Naive thymus-derived CD8-positive, alpha-beta T cell (primary cell): ENCODE results near the gene ERCC4. TPM values are rescaled to one million over a fixed set of nuclear protein-coding genes. Genes with fewer than 3 reads are reported as not detected.
A peak's percentile ranks its signal among the peaks of the same experiment; 100 is the strongest.

Source experiments
- ATAC-seq, 2 donors: fragments of 150-1000 bp; cut with Tn5 transposase in 1 of 2; sonication (Bioruptor Pico), chemical (Tn5 transposase) in 1 of 2; 1 replicate in 1 of 2; 2 replicates in 1 of 2; pipeline ENCODE4 v1.10.0; 2021; ENCODE audit warnings: mild to moderate bottlenecking in 2 of 2, moderate library complexity in 2 of 2
- POLR2A ChIA-PET: fragments of 350-600 bp; sonication (Branson Sonifier 250); formaldehyde crosslinking; loops from one replicate; lab custom pipeline; 2021; ENCODE audit warnings: antibody characterized with exemption; lab: Charles Lee
- DNase-seq, 10 donors: peaks; one replicate each; pipeline versions ENCODE4 v3.0.0 to v3.0.0-alpha.2; 2020 to 2022
- H3K27ac Mint-ChIP-seq, 10 donors: one replicate each; pipeline ENCODE4 v1.8.0; 2020 to 2022; ENCODE audit warnings: mild to moderate bottlenecking in 10 of 10, mixed read lengths in 10 of 10, moderate library complexity in 4 of 10, inconsistent platforms in 1 of 10
- H3K27me3 Mint-ChIP-seq, 5 donors: one replicate each; pipeline ENCODE4 v1.8.0; 2021 to 2022; ENCODE audit warnings: mixed read lengths in 5 of 5
- H3K36me3 Mint-ChIP-seq, 3 donors: one replicate each; pipeline ENCODE4 v1.8.0; 2020 to 2022; ENCODE audit warnings: mixed read lengths in 3 of 3, mild to moderate bottlenecking in 2 of 3, inconsistent platforms in 1 of 3
- H3K4me1 Mint-ChIP-seq, 4 donors: one replicate each; pipeline ENCODE4 v1.8.0; 2021 to 2022; ENCODE audit warnings: mixed read lengths in 4 of 4
- H3K4me3 Mint-ChIP-seq, 10 donors: one replicate each; pipeline ENCODE4 v1.8.0; 2020 to 2022; ENCODE audit warnings: mild to moderate bottlenecking in 10 of 10, mixed read lengths in 10 of 10, moderate library complexity in 6 of 10, inconsistent platforms in 1 of 10
- H3K9me3 Mint-ChIP-seq, 9 donors: one replicate each; pipeline ENCODE4 v1.8.0; 2020 to 2022; ENCODE audit warnings: mixed read lengths in 9 of 9, mild to moderate bottlenecking in 3 of 9, inconsistent platforms in 1 of 9, moderate library complexity in 1 of 9
- polyA plus RNA-seq, 3 donors: library from polyadenylated mRNA; unstranded; fragments of 300-500 nt; fragmentation: Illumina TruSeq; gene quantifications; one replicate each; pipeline ENCODE4 v1.2.3, GENCODE V29; 2021
- total RNA-seq, 8 experiments: library from RNA in 2 of 8; stranded (reverse) in 2 of 8; gene quantifications; one replicate each; pipeline ENCODE4 v1.2.3 and lab custom pipeline; 2021 to 2026

The ERCC4 gene
- total and polyA plus RNA-seq, 5 experiments from 2014 or later: 12.8 to 22.1 (median 18.2) TPM

DNA sequence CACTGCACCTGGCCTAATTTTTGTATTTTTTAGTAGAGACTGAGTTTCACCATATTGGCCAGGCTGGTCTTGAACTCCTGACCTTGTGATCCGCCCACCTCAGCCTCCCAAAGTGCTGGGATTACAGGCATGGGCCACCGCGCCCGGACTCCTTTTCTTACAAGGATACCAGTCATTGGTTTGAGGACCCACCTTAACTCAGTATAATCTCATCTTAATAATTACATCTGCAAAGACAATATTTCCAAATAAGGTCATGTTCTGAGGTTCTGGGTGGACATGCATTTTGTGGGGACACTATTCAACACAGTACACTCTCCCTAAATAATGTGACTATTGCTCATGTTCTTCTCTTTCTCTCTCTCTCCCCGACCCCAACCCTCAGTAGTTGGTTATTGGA, 63.7 kb downstream of the ERCC4 start:
- no peak overlapping the region for H3K4me3 Mint-ChIP-seq
- ATAC-seq: no peak

DNA sequence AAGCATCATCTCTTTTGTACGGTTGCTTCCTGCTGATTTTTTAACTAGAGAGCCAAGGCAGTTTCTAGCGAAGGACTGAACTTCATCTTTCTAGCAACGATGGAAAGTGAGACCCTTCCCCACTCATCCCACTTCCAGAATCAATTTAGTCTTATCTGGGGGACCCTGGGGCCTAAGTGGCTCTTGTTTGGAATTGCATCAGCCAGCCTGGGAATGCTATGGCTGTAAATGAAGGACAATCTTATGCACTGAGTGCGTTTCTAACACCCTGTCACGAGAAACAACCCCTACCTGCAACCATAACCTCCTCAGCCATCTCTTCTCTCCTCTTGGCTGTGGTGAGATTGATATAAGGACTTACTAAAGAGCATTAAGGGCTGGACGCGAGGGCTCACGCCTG, 64.8 kb downstream of the ERCC4 start:
- H3K4me1 Mint-ChIP-seq: no peaks in the 10 kb centered on the region
- H3K4me3 Mint-ChIP-seq: no peak overlapping the region
- peaks cover 0 to 7% (median 3%) of the 10 kb centered on the region in 3 donors for H3K36me3 Mint-ChIP-seq
- POLR2A ChIA-PET: no interaction called here
- no peak for DNase-seq
- H3K27me3 Mint-ChIP-seq: peaks cover 0 to 11% (median 5%) of the 10 kb centered on the region in 5 donors
- no peak for ATAC-seq
- H3K27ac Mint-ChIP-seq: peak overlapping the region in 1 of 10 donors; percentile 49
- H3K9me3 Mint-ChIP-seq: peaks cover 0 to 14% (median 6%) of the 10 kb centered on the region in 9 donors

More for the DNA sequence above, 63.7 kb downstream of the ERCC4 start:
- Mint-ChIP-seq H3K27ac (no peak overlapping the region), H3K4me1 (no peaks in the 10 kb centered on the region), H3K27me3 (peaks cover 0 to 9% (median 5%) of the 10 kb centered on the region in 5 donors), H3K9me3 (peaks cover 0 to 20% (median 7%) of the 10 kb centered on the region in 9 donors), H3K36me3 (peaks cover 0 to 10% (median 3%) of the 10 kb centered on the region in 3 donors)
- POLR2A ChIA-PET: no interaction called here
- no peak for DNase-seq

DNA sequence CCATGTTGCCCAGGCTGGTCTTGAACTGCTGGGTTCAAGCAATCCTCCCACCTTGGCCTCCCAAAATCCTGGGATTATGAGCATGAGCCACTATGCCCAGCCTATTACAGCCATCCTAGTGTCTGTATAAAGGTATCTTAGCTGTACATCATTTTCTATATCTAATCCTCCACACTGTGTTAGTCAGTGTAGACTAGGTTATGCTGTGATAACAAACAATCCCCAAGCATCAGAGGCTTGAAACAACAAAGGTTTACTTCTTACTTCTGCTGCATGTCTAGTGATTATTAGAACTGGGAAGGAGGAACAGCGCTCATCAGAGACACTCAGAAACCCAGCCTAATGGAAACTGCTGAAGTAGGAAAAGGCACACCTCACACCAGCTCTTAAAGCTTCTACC, 68.1 kb downstream of the ERCC4 start:
- no peaks in the 10 kb centered on the region for H3K36me3 Mint-ChIP-seq
- H3K4me1 Mint-ChIP-seq: no peaks in the 10 kb centered on the region
- POLR2A ChIA-PET: no interaction called here
- peaks cover 0 to 13% (median 5%) of the 10 kb centered on the region in 5 donors for H3K27me3 Mint-ChIP-seq
- H3K9me3 Mint-ChIP-seq: peaks cover 0 to under 1% (median 0%) of the 10 kb centered on the region in 9 donors
- ATAC-seq (no peak), DNase-seq (no peak)
- no peak overlapping the region for H3K4me3 Mint-ChIP-seq
- no peak overlapping the region for H3K27ac Mint-ChIP-seq

DNA sequence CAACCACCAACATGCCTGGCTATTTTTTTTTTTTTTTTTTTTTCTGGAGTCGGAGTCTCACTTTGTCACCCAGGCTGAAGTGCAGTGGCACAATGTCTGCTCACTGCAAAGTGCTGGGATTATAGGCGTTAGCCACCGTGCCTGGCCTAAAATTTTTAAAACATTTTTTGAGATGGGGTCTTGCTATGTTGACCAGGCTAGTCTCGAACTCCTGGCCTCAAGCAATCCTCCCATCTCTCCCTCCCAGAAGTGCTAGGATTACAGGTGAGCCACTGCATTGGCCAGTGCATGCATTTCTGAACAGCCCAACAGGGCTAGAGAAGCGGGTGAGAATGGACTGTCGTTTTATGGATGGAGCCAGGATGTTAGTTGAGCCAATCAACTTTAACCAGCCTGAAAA, 72.4 kb downstream of the ERCC4 start:
- no peak for DNase-seq
- Mint-ChIP-seq H3K9me3 (no peaks in the 10 kb centered on the region), H3K4me1 (no peaks in the 10 kb centered on the region), H3K4me3 (no peak overlapping the region), H3K36me3 (no peaks in the 10 kb centered on the region), H3K27ac (no peak overlapping the region), H3K27me3 (peaks cover 0 to 9% (median 5%) of the 10 kb centered on the region in 5 donors)
- ATAC-seq: no peak
- POLR2A ChIA-PET: no interaction called here

DNA sequence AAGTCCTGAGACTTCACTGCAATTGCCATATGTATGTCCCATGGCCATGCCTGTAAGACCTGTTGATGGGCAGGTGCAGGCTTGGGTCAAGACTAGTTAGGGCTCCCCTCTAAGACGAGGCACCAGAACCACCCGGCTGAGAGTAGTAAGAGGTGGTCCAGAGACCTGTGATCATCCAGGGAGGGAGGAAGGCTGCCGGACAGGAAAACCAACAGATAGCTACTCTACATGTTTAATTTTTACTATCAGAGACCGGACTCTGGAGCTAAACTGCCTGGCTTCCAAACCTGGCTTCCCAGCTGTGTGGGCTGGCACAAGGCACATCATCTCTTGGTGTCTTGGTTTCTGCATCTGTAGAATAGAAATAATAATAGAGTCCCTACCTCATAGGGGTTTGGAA, 73.0 kb downstream of the ERCC4 start:
- DNase-seq (no peak), ATAC-seq (no peak)
- no peak overlapping the region for H3K4me3 Mint-ChIP-seq
- H3K27ac Mint-ChIP-seq: no peak overlapping the region
- H3K9me3 Mint-ChIP-seq: no peaks in the 10 kb centered on the region
- no peaks in the 10 kb centered on the region for H3K36me3 Mint-ChIP-seq
- POLR2A ChIA-PET: no interaction called here
- peaks cover 0 to 7% (median 5%) of the 10 kb centered on the region in 5 donors for H3K27me3 Mint-ChIP-seq
- H3K4me1 Mint-ChIP-seq: peaks cover 2 to 5% (median 3%) of the 10 kb centered on the region in 4 donors

DNA sequence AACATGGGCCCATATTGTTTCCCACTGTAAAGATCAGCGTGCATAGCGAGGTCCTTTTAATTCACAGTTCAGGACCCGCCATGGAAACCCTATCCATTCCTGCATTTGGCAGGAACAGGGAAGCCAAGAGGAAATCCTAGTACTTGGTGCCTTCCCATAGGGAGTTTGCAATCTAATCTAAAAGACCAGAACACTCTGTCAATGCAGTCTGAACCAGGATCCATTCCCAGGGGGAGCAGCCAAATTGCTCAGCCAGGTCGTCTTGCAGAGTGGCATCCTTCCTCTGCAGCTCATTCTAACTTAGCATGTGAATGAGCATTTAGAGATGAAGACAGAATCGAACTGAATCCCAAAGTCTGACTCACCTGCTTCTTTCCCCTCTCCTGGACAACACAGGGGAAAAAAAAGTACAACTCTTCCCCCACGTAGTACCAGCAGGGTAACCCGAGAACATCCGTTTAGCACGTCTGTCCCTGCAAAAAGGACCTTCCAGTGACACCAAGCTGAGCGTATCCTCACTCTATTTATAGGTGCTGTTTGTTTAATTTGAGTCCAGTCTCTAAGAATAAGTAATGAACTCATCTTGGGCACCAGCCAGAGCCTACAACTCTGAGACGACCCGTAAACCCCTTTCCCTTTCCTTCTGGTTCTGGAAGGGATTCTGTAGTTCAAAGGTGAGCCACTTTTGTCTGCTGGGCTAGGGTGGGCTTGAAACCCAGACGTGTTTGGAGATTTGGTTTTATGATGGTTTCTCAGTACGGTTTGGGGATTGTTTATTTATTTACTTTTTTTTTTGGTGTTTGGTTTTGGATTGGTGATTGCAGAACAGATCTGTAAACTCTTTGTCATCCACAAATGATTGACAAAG, 74.5 kb downstream of the ERCC4 start:
- Mint-ChIP-seq H3K27me3 (peaks cover 0 to 7% (median 2%) of the 10 kb centered on the region in 5 donors), H3K27ac (no peak overlapping the region), H3K9me3 (no peaks in the 10 kb centered on the region), H3K36me3 (no peaks in the 10 kb centered on the region), H3K4me1 (peaks cover 4 to 14% (median 7%) of the 10 kb centered on the region in 4 donors), H3K4me3 (no peak overlapping the region)
- POLR2A ChIA-PET: no interaction called here
- ATAC-seq (no peak), DNase-seq (no peak)

DNA sequence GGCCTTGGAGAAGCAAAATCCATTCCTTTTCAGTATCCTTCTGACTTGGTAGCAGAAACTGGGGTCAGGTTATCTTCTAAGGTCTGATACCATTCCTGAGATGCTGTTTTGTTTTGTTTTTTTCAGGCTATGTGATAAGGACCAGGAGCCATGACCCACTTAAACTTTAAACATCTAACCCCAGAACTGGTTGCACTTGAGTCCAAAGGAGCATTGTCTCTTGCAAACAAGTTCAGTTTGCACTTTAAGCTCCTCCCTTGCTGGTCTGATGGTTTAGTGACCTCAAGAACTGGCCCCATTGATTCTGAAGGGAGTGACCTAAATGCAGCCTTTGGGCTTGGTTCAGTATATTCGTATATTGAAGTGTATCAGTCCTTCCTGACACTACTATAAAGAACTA, 75.2 kb downstream of the ERCC4 start:
- DNase-seq (no peak), ATAC-seq (no peak)
- POLR2A ChIA-PET: no interaction called here
- H3K4me1 Mint-ChIP-seq: peaks cover 4 to 19% (median 7%) of the 10 kb centered on the region in 4 donors
- H3K9me3 Mint-ChIP-seq: no peaks in the 10 kb centered on the region
- no peak overlapping the region for H3K27ac Mint-ChIP-seq
- peaks cover 1 to 12% (median 2%) of the 10 kb centered on the region in 5 donors for H3K27me3 Mint-ChIP-seq
- H3K36me3 Mint-ChIP-seq: no peaks in the 10 kb centered on the region
- H3K4me3 Mint-ChIP-seq: no peak overlapping the region

DNA sequence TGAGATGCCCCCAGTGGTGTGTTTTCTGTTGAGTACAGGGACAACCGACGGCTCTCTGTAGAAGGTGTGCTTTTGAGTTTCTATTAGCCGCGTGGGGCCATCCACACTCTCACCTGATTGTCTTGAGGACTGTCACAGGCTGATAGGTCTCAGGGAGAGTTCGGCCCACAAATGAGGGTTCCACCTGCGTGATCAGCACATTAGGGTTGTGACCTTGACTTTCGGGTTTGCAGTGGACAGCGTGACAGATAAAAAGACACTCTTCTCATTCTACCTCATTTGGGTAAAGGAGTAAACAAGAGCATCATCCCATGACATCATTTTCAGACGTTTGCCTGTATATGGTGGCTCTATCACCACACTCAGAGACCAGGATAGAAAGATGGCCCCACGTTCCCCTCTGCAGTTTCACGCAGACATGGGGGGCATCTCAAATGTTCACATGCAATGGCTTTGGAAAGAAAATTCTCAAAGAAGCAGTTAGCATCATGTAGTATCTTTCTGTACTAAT, 76.9 kb downstream of the ERCC4 start:
- Mint-ChIP-seq H3K9me3 (no peaks in the 10 kb centered on the region), H3K27me3 (peaks cover 1 to 29% (median 16%) of the 10 kb centered on the region in 5 donors), H3K27ac (no peak overlapping the region), H3K4me3 (no peak overlapping the region), H3K36me3 (no peaks in the 10 kb centered on the region), H3K4me1 (peaks cover 4 to 19% (median 7%) of the 10 kb centered on the region in 4 donors)
- POLR2A ChIA-PET: no interaction called here
- no peak for DNase-seq
- no peak for ATAC-seq

DNA sequence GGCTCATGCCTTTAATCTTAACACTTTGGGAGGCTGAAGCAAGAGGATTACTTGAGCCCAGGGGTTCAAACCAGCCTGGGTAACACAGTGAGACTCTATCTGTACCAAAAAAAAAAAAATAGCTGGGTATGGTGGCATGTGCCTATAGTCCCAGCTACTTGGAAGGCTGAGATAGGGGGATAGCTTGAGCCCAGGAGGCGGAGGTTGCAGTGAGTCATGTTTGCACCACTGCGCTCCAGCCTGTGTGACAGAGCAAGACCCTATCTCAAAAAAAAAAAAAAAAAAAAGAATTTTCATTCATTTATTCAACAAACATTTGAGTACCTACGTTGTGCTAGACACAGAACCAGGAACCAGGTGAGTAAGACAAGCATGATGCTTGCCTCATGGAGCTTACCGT, 77.6 kb downstream of the ERCC4 start:
- H3K9me3 Mint-ChIP-seq: no peaks in the 10 kb centered on the region
- H3K27ac Mint-ChIP-seq: peak overlapping the region in 4 of 10 donors; percentile 14 to 78 (median 52)
- DNase-seq: no peak
- H3K4me3 Mint-ChIP-seq: no peak overlapping the region
- POLR2A ChIA-PET: no interaction called here
- ATAC-seq: no peak
- peaks cover 6 to 24% (median 8%) of the 10 kb centered on the region in 4 donors for H3K4me1 Mint-ChIP-seq
- peaks cover 1 to 33% (median 19%) of the 10 kb centered on the region in 5 donors for H3K27me3 Mint-ChIP-seq
- no peaks in the 10 kb centered on the region for H3K36me3 Mint-ChIP-seq

DNA sequence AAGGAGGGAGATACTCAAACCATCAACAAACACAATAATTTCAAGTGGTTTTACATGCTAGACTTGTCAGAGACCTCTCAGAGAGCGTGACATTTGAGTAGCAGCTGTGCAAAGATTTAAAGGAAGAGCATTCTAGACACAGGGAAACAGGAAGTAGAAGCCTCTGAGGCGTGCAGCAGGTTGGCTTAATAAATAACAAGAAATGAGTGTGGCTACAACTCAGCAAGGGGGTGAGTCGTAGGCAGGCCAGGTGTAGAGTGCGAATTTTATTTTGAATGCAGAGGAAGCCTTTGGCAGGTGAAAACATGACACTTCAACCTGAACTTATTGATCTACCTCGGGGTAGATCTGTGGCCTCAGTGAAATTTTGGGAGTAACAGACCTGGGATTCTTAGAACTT, 78.0 kb downstream of the ERCC4 start:
- Mint-ChIP-seq H3K36me3 (no peaks in the 10 kb centered on the region), H3K4me3 (peak overlapping the region in 1 of 10 donors; percentile 25), H3K9me3 (no peaks in the 10 kb centered on the region), H3K27ac (peak overlapping the region in 6 of 10 donors; percentile 9 to 78 (median 52)), H3K27me3 (peaks cover under 1 to 38% (median 20%) of the 10 kb centered on the region in 5 donors), H3K4me1 (peaks cover 8 to 28% (median 11%) of the 10 kb centered on the region in 4 donors)
- no peak for DNase-seq
- ATAC-seq: peak in 1 of 2 donors; percentile 44
- POLR2A ChIA-PET: no interaction called here

DNA sequence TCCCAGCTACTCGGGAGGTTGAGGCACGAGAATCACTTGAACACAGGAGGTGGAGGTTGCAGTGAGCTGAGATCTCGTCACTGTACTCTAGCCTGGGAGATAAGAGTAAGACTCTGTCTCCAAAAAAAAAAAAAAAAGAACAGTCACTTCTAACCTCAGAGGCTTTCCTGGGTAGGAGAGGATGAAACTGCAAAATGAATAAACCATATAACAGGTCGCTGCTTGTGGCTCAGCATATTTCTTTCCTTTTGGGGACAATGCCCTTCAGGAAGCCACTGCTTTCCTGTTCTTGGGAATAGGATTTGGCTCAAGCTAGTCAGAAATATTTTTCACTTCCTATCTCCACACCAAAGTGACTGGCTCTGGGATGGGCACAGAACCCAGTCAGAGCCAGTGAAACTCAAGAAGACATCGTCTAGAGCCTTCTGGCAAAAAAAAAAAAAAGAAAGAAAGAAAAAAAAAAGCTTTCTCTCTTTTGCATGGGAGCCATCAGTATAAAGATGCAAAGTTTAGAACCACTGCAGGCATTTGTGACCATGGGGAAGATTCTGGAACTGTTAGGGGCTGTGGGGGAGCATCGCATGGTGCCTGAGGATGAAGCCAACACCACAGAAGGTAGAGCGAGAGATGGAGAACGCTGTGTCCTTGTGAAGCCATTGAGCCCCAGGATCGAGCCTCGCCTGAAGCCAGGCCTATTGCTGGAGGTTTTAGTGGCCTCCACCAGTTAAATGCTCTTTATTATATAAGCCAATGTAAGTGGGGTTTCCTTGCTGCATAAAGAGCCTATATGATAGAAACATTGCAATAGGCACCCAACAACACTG, 79.3 kb downstream of the ERCC4 start:
- DNase-seq (no peak), ATAC-seq (no peak)
- Mint-ChIP-seq H3K4me3 (no peak overlapping the region), H3K36me3 (no peaks in the 10 kb centered on the region), H3K27ac (peak overlapping the region in 2 of 10 donors; percentile 12 to 65), H3K27me3 (peaks cover 0 to 47% (median 23%) of the 10 kb centered on the region in 5 donors), H3K4me1 (peaks cover 11 to 32% (median 16%) of the 10 kb centered on the region in 4 donors), H3K9me3 (no peaks in the 10 kb centered on the region)
- POLR2A ChIA-PET: interaction anchor here (0.7 kb wide), 1 partner anchor 199 kb away, joined by 3 read pairs; no protein-coding TSS in a partner anchor

DNA sequence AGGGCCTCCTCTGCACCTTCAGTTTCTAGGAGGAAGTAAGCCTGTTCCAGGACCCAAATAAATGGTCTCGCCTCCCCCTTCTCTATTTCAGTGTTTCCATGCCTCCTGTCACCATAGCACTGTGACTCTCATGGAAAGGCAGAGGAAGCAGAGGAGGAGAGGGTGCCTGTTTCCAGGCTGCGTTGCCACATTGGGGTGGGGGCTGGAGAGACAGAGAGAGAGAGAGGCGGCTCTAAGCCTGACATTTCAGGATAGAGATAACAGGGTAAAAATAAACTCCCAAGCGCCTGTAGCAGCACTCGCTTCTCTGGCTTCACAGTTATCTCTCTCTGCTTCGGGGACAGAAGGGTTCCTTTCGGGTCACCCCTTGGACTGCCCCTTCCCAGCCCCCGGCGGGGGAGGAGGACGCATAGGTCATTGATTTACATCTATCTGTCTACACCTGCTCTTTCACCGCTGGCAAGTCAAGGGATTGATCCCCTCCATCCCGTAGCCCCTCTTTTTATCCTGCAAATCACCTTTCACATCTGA, 80.0 kb downstream of the ERCC4 start:
- H3K4me1 Mint-ChIP-seq: peaks cover 11 to 32% (median 16%) of the 10 kb centered on the region in 4 donors
- no peaks in the 10 kb centered on the region for H3K9me3 Mint-ChIP-seq
- H3K27ac Mint-ChIP-seq: no peak overlapping the region
- no peak overlapping the region for H3K4me3 Mint-ChIP-seq
- no peak for DNase-seq
- POLR2A ChIA-PET: no interaction called here
- ATAC-seq: no peak
- H3K36me3 Mint-ChIP-seq: no peaks in the 10 kb centered on the region
- H3K27me3 Mint-ChIP-seq: peaks cover 0 to 48% (median 23%) of the 10 kb centered on the region in 5 donors
